GM13976 (cell line): ENCODE data around the gene DEPDC1B.
A peak's percentile ranks its signal among the peaks of the same experiment; 100 is the strongest.

Source experiments
- DNase-seq: peaks from one replicate; pipeline ENCODE4 v3.0.0; 2012; ENCODE audit warnings: low spot score
- in situ Hi-C: fragments of 300-500 bp; cut with MboI; formaldehyde crosslinking; loops from one replicate; pipeline ENCODE4 v1.12.0; 2022; ENCODE audit warnings: low sequenced_read_pairs, mixed read lengths, inconsistent platforms; ENCODE audit not compliant: unreplicated experiment
- TF ChIP-seq, protein P1 (sequence below): IDR thresholded peaks from 2 replicates; pipeline ENCODE4 v1.5.1; 2012; ENCODE audit warnings: borderline replicate concordance, mild to moderate bottlenecking; ENCODE audit not compliant: insufficient read depth; ENCODE audit errors: extremely low read depth, missing control alignments, control extremely low read depth

The DEPDC1B gene

GRCh38 chr5:60710362-60710761 lies 10.4 kb upstream of the DEPDC1B start:
- in situ Hi-C loops, result no loop called here
- TF ChIP-seq, protein P1, sequence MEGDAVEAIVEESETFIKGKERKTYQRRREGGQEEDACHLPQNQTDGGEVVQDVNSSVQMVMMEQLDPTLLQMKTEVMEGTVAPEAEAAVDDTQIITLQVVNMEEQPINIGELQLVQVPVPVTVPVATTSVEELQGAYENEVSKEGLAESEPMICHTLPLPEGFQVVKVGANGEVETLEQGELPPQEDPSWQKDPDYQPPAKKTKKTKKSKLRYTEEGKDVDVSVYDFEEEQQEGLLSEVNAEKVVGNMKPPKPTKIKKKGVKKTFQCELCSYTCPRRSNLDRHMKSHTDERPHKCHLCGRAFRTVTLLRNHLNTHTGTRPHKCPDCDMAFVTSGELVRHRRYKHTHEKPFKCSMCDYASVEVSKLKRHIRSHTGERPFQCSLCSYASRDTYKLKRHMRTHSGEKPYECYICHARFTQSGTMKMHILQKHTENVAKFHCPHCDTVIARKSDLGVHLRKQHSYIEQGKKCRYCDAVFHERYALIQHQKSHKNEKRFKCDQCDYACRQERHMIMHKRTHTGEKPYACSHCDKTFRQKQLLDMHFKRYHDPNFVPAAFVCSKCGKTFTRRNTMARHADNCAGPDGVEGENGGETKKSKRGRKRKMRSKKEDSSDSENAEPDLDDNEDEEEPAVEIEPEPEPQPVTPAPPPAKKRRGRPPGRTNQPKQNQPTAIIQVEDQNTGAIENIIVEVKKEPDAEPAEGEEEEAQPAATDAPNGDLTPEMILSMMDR, result no peak
- no peak for DNase-seq

GRCh38 chr5:60705144-60705543 lies 5.2 kb upstream of the DEPDC1B start:
- in situ Hi-C loops, result no loop called here

DNA sequence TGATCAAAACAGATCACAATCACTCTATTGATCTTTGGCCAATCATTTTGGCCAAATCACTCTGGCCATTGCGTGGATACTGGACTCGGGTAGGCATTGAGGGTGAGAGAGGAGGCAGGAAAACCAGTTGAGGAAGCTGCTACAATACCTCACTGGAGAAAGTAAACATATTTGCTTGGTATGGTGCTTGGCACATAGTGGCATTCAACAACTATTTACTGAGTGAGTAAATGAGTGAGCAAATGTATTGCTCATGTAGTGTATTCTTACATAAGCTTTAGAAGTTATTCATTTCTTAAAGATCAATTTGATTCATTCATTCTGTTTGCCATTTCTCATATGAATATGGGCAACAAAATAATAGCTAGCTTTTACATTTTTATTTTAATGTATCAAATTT lies 4.0 kb upstream of the DEPDC1B start:
- DNase-seq, result no peak
- TF ChIP-seq, protein P1, result no peak
- in situ Hi-C loops, result no loop called here

More at GRCh38 chr5:60705144-60705543, 5.2 kb upstream of the DEPDC1B start:
- DNase-seq, result no peak
- TF ChIP-seq, protein P1, result no peak

GRCh38 chr5:60701321-60701968 lies 1.5 kb upstream of the DEPDC1B start:
- TF ChIP-seq, protein P1, result no peak

DNA sequence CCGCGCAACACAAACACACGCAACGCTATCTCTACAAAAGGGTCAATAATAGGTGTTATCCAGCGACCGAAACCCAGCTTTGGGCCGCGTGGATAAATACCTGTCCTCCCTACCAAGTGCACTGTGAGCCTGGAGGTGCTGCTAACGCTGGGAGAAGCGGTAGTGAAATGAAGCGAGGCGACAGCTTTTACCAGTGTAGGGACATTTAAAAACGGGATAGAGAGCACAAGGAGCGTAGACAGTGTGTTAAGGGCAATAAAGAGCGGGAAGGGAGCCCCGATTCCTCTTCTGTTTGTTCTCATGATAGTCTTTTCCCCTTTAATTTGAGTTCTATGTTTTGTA lies 421 bp upstream of the DEPDC1B start:
- peak; percentile 21 for DNase-seq
- TF ChIP-seq, protein P1, result no peak
- in situ Hi-C loops, result no loop called here

More at GRCh38 chr5:60701321-60701968, 1.5 kb upstream of the DEPDC1B start:
- no peak for DNase-seq
- in situ Hi-C loops, result no loop called here

- in situ Hi-C loops, result loop anchor here (25.0 kb wide), 1 partner anchor 238 kb away; the partner anchor contains the start of genes ERCC8 and NDUFAF2
- TF ChIP-seq, protein P1, result no peak
- no peak for DNase-seq
These were observed 718 bp downstream of the DEPDC1B start for GRCh38 chr5:60699288-60699608.
